Measurements from ENCODE around the gene COL1A2. TPM values are rescaled to one million over a fixed set of nuclear protein-coding genes. Genes with fewer than 3 reads are reported as not detected.

Gene COL1A2
- total RNA-seq, 4 donors from 2014 or later, result 47.0 to 499 (median 75.9) TPM

- H3K9me3 ChIP-seq, result no peaks in the 10 kb centered on the region
- intact Hi-C loops (cut with DNase I; ENCODE audit: low total_unique reads), result no loop called here
- H3K4me3 ChIP-seq, result no peak overlapping the region
- H3K27me3 ChIP-seq, result no peaks in the 10 kb centered on the region
- WGBS, 2 donors (ENCODE audit: low coverage in 1 of 2), result 86 to 87% methylated on average over 3 to 4 of the region's 4 CpGs
- TF ChIP-seq POLR2A (IDR thresholded peaks at IDR 0.05) (no peak), POLR2AphosphoS5 (IDR thresholded peaks at IDR 0.05) (no peak), EP300 (IDR thresholded peaks at IDR 0.05; ENCODE audit: low read depth) (no peak), CTCF (IDR thresholded peaks at IDR 0.05) (no peak)
- in situ Hi-C loops (cut with MboI; ENCODE audit: low pct_ligation_motif_present in 1 of 4, low pct_unique_long_range_greater_than_20kb in 1 of 4, low sequenced_read_pairs in 3 of 4), result no loop called here
- no peaks in the 10 kb centered on the region for H3K36me3 ChIP-seq
- H3K4me1 ChIP-seq, result peaks cover 0 to 22% (median 6%) of the 10 kb centered on the region in 4 donors
- no peak for DNase-seq
- no peak overlapping the region for H3K27ac ChIP-seq
Observed at GRCh38 chr7:94366832-94367231, 27.9 kb upstream of the COL1A2 start.

GRCh38 chr7:94367949-94368348, 26.7 kb upstream of the COL1A2 start:
- intact Hi-C loops (cut with DNase I; ENCODE audit: low total_unique reads) (no loop called here), in situ Hi-C loops (cut with MboI; ENCODE audit: low pct_ligation_motif_present in 1 of 4, low pct_unique_long_range_greater_than_20kb in 1 of 4, low sequenced_read_pairs in 3 of 4) (no loop called here)
- Histone ChIP-seq H3K4me1 (peaks cover 0 to 22% (median 6%) of the 10 kb centered on the region in 4 donors), H3K27ac (peak overlapping the region; percentile 65 to 82 (median 70)), H3K36me3 (no peaks in the 10 kb centered on the region), H3K27me3 (no peaks in the 10 kb centered on the region), H3K9me3 (no peaks in the 10 kb centered on the region), H3K4me3 (no peak overlapping the region)
- no peak for TF ChIP-seq CTCF (IDR thresholded peaks at IDR 0.05)
- TF ChIP-seq EP300 (IDR thresholded peaks at IDR 0.05; ENCODE audit: low read depth), result no peak
- no peak for TF ChIP-seq POLR2A (IDR thresholded peaks at IDR 0.05)
- no peak for TF ChIP-seq POLR2AphosphoS5 (IDR thresholded peaks at IDR 0.05)
- whole genome bisulfite sequencing, 2 donors (ENCODE audit: low coverage in 1 of 2), result 65 to 67% methylated on average over 2 of the region's 2 CpGs
- no peak for DNase-seq

GRCh38 chr7:94368371-94368791, 26.3 kb upstream of the COL1A2 start:
- H3K4me3 ChIP-seq, result no peak overlapping the region
- no peaks in the 10 kb centered on the region for H3K9me3 ChIP-seq
- H3K36me3 ChIP-seq, result no peaks in the 10 kb centered on the region
- WGBS, 2 donors (ENCODE audit: low coverage in 1 of 2), result 7 to 22% methylated on average over 5 of the region's 5 CpGs
- TF ChIP-seq EP300 (IDR thresholded peaks at IDR 0.05; ENCODE audit: low read depth), result no peak
- TF ChIP-seq CTCF (IDR thresholded peaks at IDR 0.05), result no peak
- no peak for TF ChIP-seq POLR2A (IDR thresholded peaks at IDR 0.05)
- TF ChIP-seq POLR2AphosphoS5 (IDR thresholded peaks at IDR 0.05), result peak in 1 of 3 donors; percentile 15
- peaks cover 0 to 22% (median 6%) of the 10 kb centered on the region in 4 donors for H3K4me1 ChIP-seq
- no peak for DNase-seq
- no peaks in the 10 kb centered on the region for H3K27me3 ChIP-seq
- in situ Hi-C loops (cut with MboI; ENCODE audit: low pct_ligation_motif_present in 1 of 4, low pct_unique_long_range_greater_than_20kb in 1 of 4, low sequenced_read_pairs in 3 of 4), result no loop called here
- intact Hi-C loops (cut with DNase I; ENCODE audit: low total_unique reads), result no loop called here
- peak overlapping the region; percentile 65 to 82 (median 70) for H3K27ac ChIP-seq

- DNase-seq, result peak; percentile 61
- no peaks in the 10 kb centered on the region for H3K27me3 ChIP-seq
- peak overlapping the region in 1 of 4 donors; percentile 20 for H3K4me3 ChIP-seq
- TF ChIP-seq POLR2AphosphoS5 (IDR thresholded peaks at IDR 0.05), result peak; percentile 47 to 66 (median 53)
- TF ChIP-seq EP300 (IDR thresholded peaks at IDR 0.05; ENCODE audit: low read depth), result no peak
- TF ChIP-seq POLR2A (IDR thresholded peaks at IDR 0.05), result peak; percentile 33
- TF ChIP-seq CTCF (IDR thresholded peaks at IDR 0.05), result no peak
- intact Hi-C loops (cut with DNase I; ENCODE audit: low total_unique reads), result no loop called here
- in situ Hi-C loops (cut with MboI; ENCODE audit: low pct_ligation_motif_present in 1 of 4, low pct_unique_long_range_greater_than_20kb in 1 of 4, low sequenced_read_pairs in 3 of 4), result no loop called here
- H3K27ac ChIP-seq, result peak overlapping the region; percentile 83 to 90 (median 88)
- H3K4me1 ChIP-seq, result peaks cover 0 to 22% (median 4%) of the 10 kb centered on the region in 4 donors
- 22 to 29% methylated on average over 1 to 2 of the region's 2 CpGs for WGBS, 2 donors (ENCODE audit: low coverage in 1 of 2)
- no peaks in the 10 kb centered on the region for H3K9me3 ChIP-seq
- H3K36me3 ChIP-seq, result no peaks in the 10 kb centered on the region
Observed at GRCh38 chr7:94374231-94374630, 20.5 kb upstream of the COL1A2 start.

Data from transverse colon (tissue), 4 donors.